Naive thymus-derived CD4-positive, alpha-beta T cell (primary cell): ENCODE results near the gene RBFOX1. TPM values are rescaled to one million over a fixed set of nuclear protein-coding genes. Genes with fewer than 3 reads are reported as not detected.
"Not testable (repeated sequence)": the region's sequence is repeated elsewhere in the genome, so short reads cannot be mapped to it uniquely, and the experiment has no call there.

ENCODE experiments used
- ATAC-seq: fragments of 150-1000 bp; cut with Tn5 transposase; 2 replicates; pipeline ENCODE4 v1.10.0; 2021; ENCODE audit warnings: mild to moderate bottlenecking, moderate library complexity
- CTCF ChIA-PET: fragments of 350-600 bp; sonication (Branson Sonifier 250); formaldehyde crosslinking; loops from one replicate; lab custom pipeline; 2021; ENCODE audit warnings: antibody characterized with exemption; lab: Charles Lee
- POLR2A ChIA-PET: fragments of 350-600 bp; sonication (Branson Sonifier 250); formaldehyde crosslinking; loops from one replicate; lab custom pipeline; 2021; ENCODE audit warnings: antibody characterized with exemption, inconsistent platforms; lab: Charles Lee
- DNase-seq, 9 donors: peaks; one replicate each; pipeline versions ENCODE4 v3.0.0 to v3.0.0-alpha.2; 2020 to 2022; ENCODE audit warnings: mixed read lengths in 1 of 9
- H3K27ac ChIP-seq: one replicate; pipeline ENCODE4 v1.7.0; 2013; ENCODE audit warnings: mild to moderate bottlenecking, low read depth, low read length, moderate library complexity
- H3K27me3 ChIP-seq, 2 donors: one replicate each; pipeline ENCODE4 v1.7.0; 2013; ENCODE audit warnings: low read length in 2 of 2, mild to moderate bottlenecking in 2 of 2, moderate library complexity in 2 of 2; ENCODE audit not compliant: control insufficient read depth in 2 of 2, insufficient read depth in 2 of 2
- H3K36me3 ChIP-seq, 3 experiments: 1 replicate in 2 of 3; 2 replicates in 1 of 3; pipeline ENCODE4 v1.7.0; 2013; ENCODE audit warnings: low read length in 3 of 3, mild to moderate bottlenecking in 3 of 3, moderate library complexity in 1 of 3; ENCODE audit not compliant: insufficient read depth in 3 of 3, control insufficient read depth in 2 of 3
- H3K4me1 ChIP-seq, 2 donors: one replicate each; pipeline ENCODE4 v1.7.0; 2013; ENCODE audit warnings: low read length in 2 of 2, mild to moderate bottlenecking in 2 of 2, moderate library complexity in 1 of 2; ENCODE audit not compliant: control insufficient read depth in 2 of 2, insufficient read depth in 2 of 2
- H3K4me3 ChIP-seq: 2 replicates; pipeline ENCODE4 v1.7.0; 2013; ENCODE audit warnings: mild to moderate bottlenecking, low read length
- H3K9me3 ChIP-seq, 3 experiments: 1 replicate in 2 of 3; 2 replicates in 1 of 3; pipeline ENCODE4 v1.7.0; 2013; ENCODE audit warnings: low read length in 3 of 3; ENCODE audit not compliant: control insufficient read depth in 2 of 3
- H3K27ac Mint-ChIP-seq, 9 donors: one replicate each; pipeline ENCODE4 v1.8.0; 2020 to 2022; ENCODE audit warnings: mixed read lengths in 9 of 9, mild to moderate bottlenecking in 8 of 9, moderate library complexity in 5 of 9, inconsistent platforms in 2 of 9
- H3K27me3 Mint-ChIP-seq, 5 donors: one replicate each; pipeline ENCODE4 v1.8.0; 2021 to 2022; ENCODE audit warnings: mixed read lengths in 5 of 5, mild to moderate bottlenecking in 1 of 5
- H3K36me3 Mint-ChIP-seq, 5 donors: one replicate each; pipeline ENCODE4 v1.8.0; 2020 to 2022; ENCODE audit warnings: mixed read lengths in 5 of 5, mild to moderate bottlenecking in 3 of 5, inconsistent platforms in 1 of 5
- H3K4me1 Mint-ChIP-seq, 7 donors: one replicate each; pipeline ENCODE4 v1.8.0; 2020 to 2022; ENCODE audit warnings: mixed read lengths in 7 of 7, mild to moderate bottlenecking in 3 of 7, inconsistent platforms in 1 of 7
- H3K4me3 Mint-ChIP-seq, 10 donors: one replicate each; pipeline ENCODE4 v1.8.0; 2020 to 2022; ENCODE audit warnings: mild to moderate bottlenecking in 10 of 10, mixed read lengths in 10 of 10, moderate library complexity in 6 of 10, inconsistent platforms in 2 of 10
- H3K9me3 Mint-ChIP-seq, 11 donors: one replicate each; pipeline ENCODE4 v1.8.0; 2020 to 2022; ENCODE audit warnings: mixed read lengths in 11 of 11, mild to moderate bottlenecking in 4 of 11, inconsistent platforms in 1 of 11, moderate library complexity in 1 of 11
- intact Hi-C, 2 donors: fragments of 100-400 bp; cut with micrococcal nuclease; formaldehyde crosslinking; loops; one replicate each; pipeline ENCODE4 v1.15.1; 2023
- polyA plus RNA-seq, 2 donors: library from polyadenylated mRNA; unstranded; fragments of 300-500 nt; fragmentation: Illumina TruSeq; gene quantifications; one replicate each; pipeline ENCODE4 v1.2.3, GENCODE V29; 2021
- total RNA-seq, 6 experiments: library from RNA in 5 of 6; stranded (reverse) in 5 of 6; gene quantifications; 1 replicate in 5 of 6; 2 replicates in 1 of 6; pipeline ENCODE4 v1.2.3 and lab custom pipeline; 2021 to 2026

Gene RBFOX1
- total and polyA plus RNA-seq, 7 experiments from 2014 or later = not detected

DNA sequence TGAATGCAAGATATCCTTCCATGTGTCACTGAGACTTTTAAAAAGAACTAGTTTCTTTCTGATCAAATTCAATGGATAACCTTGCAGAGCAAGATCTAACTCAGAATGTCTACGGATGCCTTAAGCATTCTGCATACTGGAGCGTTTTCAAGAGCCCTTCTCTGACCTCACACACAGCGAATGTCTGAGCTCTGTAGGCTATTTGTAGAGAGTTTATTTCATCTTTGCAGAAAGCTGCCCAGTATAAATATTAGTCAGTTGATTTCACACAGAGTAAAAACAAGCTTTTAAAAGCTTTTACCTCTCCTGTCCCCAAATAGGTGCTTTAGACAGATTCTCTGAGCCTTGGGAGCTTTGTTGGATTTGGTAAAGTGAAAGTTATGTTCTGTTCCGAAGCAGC lies 165.0 kb downstream of the RBFOX1 start:
- Mint-ChIP-seq H3K4me3 (no peak overlapping the region), H3K27ac (no peak overlapping the region), H3K4me1 (no peaks in the 10 kb centered on the region), H3K27me3 (no peaks in the 10 kb centered on the region), H3K36me3 (no peaks in the 10 kb centered on the region), H3K9me3 (peaks cover 0 to 28% (median 5%) of the 10 kb centered on the region in 11 donors)
- no peak for DNase-seq
- Histone ChIP-seq H3K27ac (no peak overlapping the region), H3K4me3 (no peak overlapping the region), H3K36me3 (no peaks in the 10 kb centered on the region), H3K9me3 (no peaks in the 10 kb centered on the region), H3K27me3 (no peaks in the 10 kb centered on the region), H3K4me1 (no peaks in the 10 kb centered on the region)
- intact Hi-C loops = no loop called here
- POLR2A ChIA-PET = no interaction called here
- CTCF ChIA-PET = no interaction called here
- no peak for ATAC-seq

GRCh38 chr16:7501868-7502267 lies 169.2 kb downstream of the RBFOX1 start:
- POLR2A ChIA-PET = no interaction called here
- CTCF ChIA-PET = no interaction called here
- H3K36me3 ChIP-seq = no peaks in the 10 kb centered on the region
- H3K27me3 ChIP-seq = no peaks in the 10 kb centered on the region
- intact Hi-C loops = no loop called here
- Mint-ChIP-seq H3K36me3 (no peaks in the 10 kb centered on the region), H3K9me3 (peaks cover 0 to 25% (median 9%) of the 10 kb centered on the region in 11 donors), H3K4me1 (no peaks in the 10 kb centered on the region), H3K27ac (no peak overlapping the region), H3K4me3 (no peak overlapping the region), H3K27me3 (no peaks in the 10 kb centered on the region)
- no peaks in the 10 kb centered on the region for H3K4me1 ChIP-seq
- no peak overlapping the region for H3K4me3 ChIP-seq
- no peak for DNase-seq
- no peaks in the 10 kb centered on the region for H3K9me3 ChIP-seq
- H3K27ac ChIP-seq = no peak overlapping the region
- ATAC-seq = no peak

- H3K27me3 Mint-ChIP-seq, H3K4me3 ChIP-seq, ATAC-seq, H3K4me3 Mint-ChIP-seq, CTCF ChIA-PET, POLR2A ChIA-PET, H3K27ac Mint-ChIP-seq, H3K36me3 Mint-ChIP-seq, H3K27ac ChIP-seq, H3K4me1 Mint-ChIP-seq, DNase-seq, H3K9me3 ChIP-seq, H3K4me1 ChIP-seq, H3K36me3 ChIP-seq, H3K27me3 ChIP-seq, intact Hi-C loops: not testable (repeated sequence)
- peaks cover 0 to 24% (median 10%) of the 10 kb centered on the region in 11 donors for H3K9me3 Mint-ChIP-seq
Observed at GRCh38 chr16:7502591-7503157, 170.0 kb downstream of the RBFOX1 start.

- no peak overlapping the region for H3K4me3 Mint-ChIP-seq
- ATAC-seq (no peak), DNase-seq (no peak)
- ChIA-PET POLR2A (no interaction called here), CTCF (no interaction called here)
- no peak overlapping the region for H3K27ac ChIP-seq
- no peaks in the 10 kb centered on the region for H3K27me3 ChIP-seq
- no peaks in the 10 kb centered on the region for H3K36me3 Mint-ChIP-seq
- peaks cover 0 to 24% (median 6%) of the 10 kb centered on the region in 11 donors for H3K9me3 Mint-ChIP-seq
- H3K27me3 Mint-ChIP-seq = no peaks in the 10 kb centered on the region
- H3K4me3 ChIP-seq = no peak overlapping the region
- H3K4me1 ChIP-seq = no peaks in the 10 kb centered on the region
- intact Hi-C loops = no loop called here
- no peaks in the 10 kb centered on the region for H3K4me1 Mint-ChIP-seq
- H3K36me3 ChIP-seq = no peaks in the 10 kb centered on the region
- no peak overlapping the region for H3K27ac Mint-ChIP-seq
- H3K9me3 ChIP-seq = no peaks in the 10 kb centered on the region
Observed at GRCh38 chr16:7503666-7504065, 171.0 kb downstream of the RBFOX1 start.

DNA sequence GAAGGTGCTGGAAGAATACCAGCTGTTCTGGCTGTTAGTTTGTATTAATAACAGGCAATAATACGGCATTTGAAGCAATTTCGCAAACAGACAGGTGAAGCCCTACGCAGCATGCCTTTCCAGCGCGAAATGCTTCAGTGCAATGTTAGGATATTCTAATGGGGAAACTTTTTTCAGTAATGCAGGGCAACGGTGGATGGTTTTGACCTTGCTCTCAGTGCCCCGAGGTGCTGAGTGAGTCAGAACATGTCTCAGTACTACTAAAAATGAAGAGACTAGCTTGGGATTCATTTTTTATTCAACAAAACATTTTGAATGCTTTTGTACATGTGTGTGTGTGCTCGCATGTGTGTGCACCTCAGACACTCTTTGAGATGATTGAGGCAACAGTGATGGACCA lies 172.2 kb downstream of the RBFOX1 start:
- no peak overlapping the region for H3K4me3 Mint-ChIP-seq
- Histone ChIP-seq H3K27ac (no peak overlapping the region), H3K4me3 (no peak overlapping the region), H3K36me3 (no peaks in the 10 kb centered on the region), H3K9me3 (no peaks in the 10 kb centered on the region), H3K4me1 (no peaks in the 10 kb centered on the region), H3K27me3 (no peaks in the 10 kb centered on the region)
- no peaks in the 10 kb centered on the region for H3K27me3 Mint-ChIP-seq
- ATAC-seq = no peak
- ChIA-PET CTCF (no interaction called here), POLR2A (no interaction called here)
- peaks cover 0 to 3% (median 0%) of the 10 kb centered on the region in 5 donors for H3K36me3 Mint-ChIP-seq
- intact Hi-C loops = no loop called here
- no peaks in the 10 kb centered on the region for H3K4me1 Mint-ChIP-seq
- no peak for DNase-seq
- peaks cover 4 to 21% (median 11%) of the 10 kb centered on the region in 11 donors for H3K9me3 Mint-ChIP-seq
- H3K27ac Mint-ChIP-seq = no peak overlapping the region

GRCh38 chr16:7505495-7505894 lies 172.8 kb downstream of the RBFOX1 start:
- POLR2A ChIA-PET = no interaction called here
- Histone ChIP-seq H3K4me1 (no peaks in the 10 kb centered on the region), H3K27ac (no peak overlapping the region), H3K27me3 (no peaks in the 10 kb centered on the region), H3K36me3 (no peaks in the 10 kb centered on the region), H3K4me3 (no peak overlapping the region), H3K9me3 (no peaks in the 10 kb centered on the region)
- Mint-ChIP-seq H3K4me3 (no peak overlapping the region), H3K9me3 (peaks cover 3 to 28% (median 9%) of the 10 kb centered on the region in 11 donors), H3K27me3 (no peaks in the 10 kb centered on the region), H3K4me1 (no peaks in the 10 kb centered on the region), H3K27ac (no peak overlapping the region), H3K36me3 (peaks cover 0 to 7% (median 0%) of the 10 kb centered on the region in 5 donors)
- no peak for ATAC-seq
- intact Hi-C loops = no loop called here
- CTCF ChIA-PET = no interaction called here
- DNase-seq = no peak

- H3K9me3 Mint-ChIP-seq = peaks cover 3 to 29% (median 7%) of the 10 kb centered on the region in 11 donors
- ATAC-seq = no peak
- Histone ChIP-seq H3K27ac (no peak overlapping the region), H3K27me3 (no peaks in the 10 kb centered on the region), H3K9me3 (no peaks in the 10 kb centered on the region), H3K4me3 (no peak overlapping the region), H3K36me3 (no peaks in the 10 kb centered on the region), H3K4me1 (no peaks in the 10 kb centered on the region)
- POLR2A ChIA-PET = no interaction called here
- H3K27ac Mint-ChIP-seq = no peak overlapping the region
- no peak overlapping the region for H3K4me3 Mint-ChIP-seq
- CTCF ChIA-PET = no interaction called here
- DNase-seq = no peak
- intact Hi-C loops = no loop called here
- no peaks in the 10 kb centered on the region for H3K4me1 Mint-ChIP-seq
- H3K36me3 Mint-ChIP-seq = peaks cover 0 to 7% (median 0%) of the 10 kb centered on the region in 5 donors
- H3K27me3 Mint-ChIP-seq = no peaks in the 10 kb centered on the region
Observed at GRCh38 chr16:7506363-7506762, 173.7 kb downstream of the RBFOX1 start.
